Measurements from ENCODE around the gene MARCKSL1. TPM values are rescaled to one million over a fixed set of nuclear protein-coding genes. Genes with fewer than 3 reads are reported as not detected.

The MARCKSL1 gene
- total and polyA plus RNA-seq, 2 of the 13 experiments (the other 11 are each of a cell fraction or from before 2014, with no cell fraction given), result 81.9 to 155 TPM

DNA sequence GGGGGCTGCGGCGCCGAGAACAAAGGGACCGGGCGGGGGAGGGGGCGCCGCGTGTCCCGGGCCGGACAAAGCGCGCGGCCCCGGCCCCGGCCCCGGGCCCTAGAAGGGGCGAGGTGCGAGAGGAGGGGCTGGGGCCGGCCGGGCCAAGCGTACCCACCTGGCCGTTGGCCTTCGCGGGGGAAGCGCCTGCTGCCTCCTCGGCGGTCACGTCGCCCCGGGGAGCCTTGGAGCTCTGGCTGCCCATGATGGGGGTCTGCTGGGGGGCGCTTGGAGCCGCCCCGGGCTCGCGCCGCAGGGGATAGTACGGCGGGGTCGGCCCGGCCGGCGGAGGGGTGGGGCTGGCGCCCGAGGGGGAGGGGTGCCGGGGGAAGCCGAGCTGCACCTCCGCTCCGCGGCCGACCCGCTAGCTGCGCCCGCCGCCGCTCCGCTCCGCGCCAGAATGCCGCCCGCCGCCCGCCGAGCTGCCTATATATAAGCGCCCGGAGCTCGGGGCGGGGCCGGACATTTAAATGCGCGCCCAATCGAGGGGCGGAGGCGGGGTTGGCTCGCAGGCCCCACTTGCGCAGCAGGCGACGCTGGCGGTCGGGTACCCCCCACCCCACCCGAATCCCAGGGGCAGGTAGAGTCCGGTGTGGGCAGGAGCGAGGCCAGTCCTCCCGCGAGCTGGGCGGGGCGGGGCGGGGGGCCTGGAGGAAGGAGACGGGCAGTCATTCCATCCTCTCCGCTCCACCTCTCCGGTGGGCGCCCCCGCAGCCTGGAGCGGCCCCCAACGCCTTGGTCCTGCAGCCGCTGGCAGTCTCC is at the start of gene MARCKSL1 (continued):
- TF ChIP-seq, protein P1, sequence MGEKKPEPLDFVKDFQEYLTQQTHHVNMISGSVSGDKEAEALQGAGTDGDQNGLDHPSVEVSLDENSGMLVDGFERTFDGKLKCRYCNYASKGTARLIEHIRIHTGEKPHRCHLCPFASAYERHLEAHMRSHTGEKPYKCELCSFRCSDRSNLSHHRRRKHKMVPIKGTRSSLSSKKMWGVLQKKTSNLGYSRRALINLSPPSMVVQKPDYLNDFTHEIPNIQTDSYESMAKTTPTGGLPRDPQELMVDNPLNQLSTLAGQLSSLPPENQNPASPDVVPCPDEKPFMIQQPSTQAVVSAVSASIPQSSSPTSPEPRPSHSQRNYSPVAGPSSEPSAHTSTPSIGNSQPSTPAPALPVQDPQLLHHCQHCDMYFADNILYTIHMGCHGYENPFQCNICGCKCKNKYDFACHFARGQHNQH (CRISPR knock-in tag; IDR thresholded peaks at IDR 0.05), result peak; percentile 38; the same call in 1 of the 2 replicates
- TF ChIP-seq TEAD2 (CRISPR knock-in tag; IDR thresholded peaks at IDR 0.05) (no peak), ZNF720 (CRISPR knock-in tag; IDR thresholded peaks at IDR 0.05) (no peak), SATB2 (CRISPR knock-in tag; IDR thresholded peaks at IDR 0.05) (no peak), MAFF (IDR thresholded peaks at IDR 0.05; ENCODE audit: low read depth, low read length) (no peak), ZNF24 (IDR thresholded peaks at IDR 0.05) (no peak), ZNF253 (CRISPR knock-in tag; IDR thresholded peaks at IDR 0.05; ENCODE audit: borderline replicate concordance) (no peak), SMYD3 (CRISPR knock-in tag; IDR thresholded peaks at IDR 0.05) (no peak), ZNF205 (CRISPR knock-in tag; IDR thresholded peaks at IDR 0.05) (no peak; the same call in 1 of the 2 replicates), ZNF703 (CRISPR knock-in tag; IDR thresholded peaks at IDR 0.05; ENCODE audit: borderline replicate concordance) (no peak), NR2C2 (CRISPR knock-in tag; IDR thresholded peaks at IDR 0.05; ENCODE audit: borderline replicate concordance) (no peak), ZSCAN12 (CRISPR knock-in tag; IDR thresholded peaks at IDR 0.05) (0 out of 2 replicates have a peak, but pooled peaks have one; percentile 37), AKAP8 (CRISPR knock-in tag; IDR thresholded peaks at IDR 0.05) (no peak; the same call in 1 of the 2 replicates), FOSL1 (CRISPR knock-in tag; IDR thresholded peaks at IDR 0.05; ENCODE audit: borderline replicate concordance) (no peak), MXI1 (IDR thresholded peaks at IDR 0.05; ENCODE audit: borderline replicate concordance, low read depth, low read length) (no peak), ZNF724P (CRISPR knock-in tag; IDR thresholded peaks at IDR 0.05; ENCODE audit: borderline replicate concordance) (peak; percentile 59; the same call in 1 of the 2 replicates), ZNF383 (CRISPR knock-in tag; IDR thresholded peaks at IDR 0.05; ENCODE audit: borderline replicate concordance) (no peak), HNRNPLL (IDR thresholded peaks at IDR 0.05; ENCODE audit: low read depth, low read length, poor library complexity, severe bottlenecking) (peak; percentile 88), ZSCAN25 (CRISPR knock-in tag; IDR thresholded peaks at IDR 0.05) (0 out of 2 replicates have a peak, but pooled peaks have one; percentile 22), ZNF329 (CRISPR knock-in tag; IDR thresholded peaks at IDR 0.05; ENCODE audit: low read depth) (no peak), ZNF274 (CRISPR knock-in tag; IDR thresholded peaks at IDR 0.05) (no peak; the same call in 1 of the 2 replicates), NFRKB (IDR thresholded peaks at IDR 0.05) (no peak), NKX3-1 (CRISPR knock-in tag; IDR thresholded peaks at IDR 0.05) (no peak), ZNF451 (CRISPR knock-in tag; IDR thresholded peaks at IDR 0.05) (peak; percentile 38; the same call in 1 of the 2 replicates), FOXK2 (IDR thresholded peaks at IDR 0.05) (no peak)
- TF ChIP-seq, protein P2, sequence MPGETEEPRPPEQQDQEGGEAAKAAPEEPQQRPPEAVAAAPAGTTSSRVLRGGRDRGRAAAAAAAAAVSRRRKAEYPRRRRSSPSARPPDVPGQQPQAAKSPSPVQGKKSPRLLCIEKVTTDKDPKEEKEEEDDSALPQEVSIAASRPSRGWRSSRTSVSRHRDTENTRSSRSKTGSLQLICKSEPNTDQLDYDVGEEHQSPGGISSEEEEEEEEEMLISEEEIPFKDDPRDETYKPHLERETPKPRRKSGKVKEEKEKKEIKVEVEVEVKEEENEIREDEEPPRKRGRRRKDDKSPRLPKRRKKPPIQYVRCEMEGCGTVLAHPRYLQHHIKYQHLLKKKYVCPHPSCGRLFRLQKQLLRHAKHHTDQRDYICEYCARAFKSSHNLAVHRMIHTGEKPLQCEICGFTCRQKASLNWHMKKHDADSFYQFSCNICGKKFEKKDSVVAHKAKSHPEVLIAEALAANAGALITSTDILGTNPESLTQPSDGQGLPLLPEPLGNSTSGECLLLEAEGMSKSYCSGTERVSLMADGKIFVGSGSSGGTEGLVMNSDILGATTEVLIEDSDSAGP (CRISPR knock-in tag; IDR thresholded peaks at IDR 0.05; ENCODE audit: borderline replicate concordance), result peak; percentile 61; the same call in 1 of the 2 replicates
- TF ChIP-seq, protein P3, sequence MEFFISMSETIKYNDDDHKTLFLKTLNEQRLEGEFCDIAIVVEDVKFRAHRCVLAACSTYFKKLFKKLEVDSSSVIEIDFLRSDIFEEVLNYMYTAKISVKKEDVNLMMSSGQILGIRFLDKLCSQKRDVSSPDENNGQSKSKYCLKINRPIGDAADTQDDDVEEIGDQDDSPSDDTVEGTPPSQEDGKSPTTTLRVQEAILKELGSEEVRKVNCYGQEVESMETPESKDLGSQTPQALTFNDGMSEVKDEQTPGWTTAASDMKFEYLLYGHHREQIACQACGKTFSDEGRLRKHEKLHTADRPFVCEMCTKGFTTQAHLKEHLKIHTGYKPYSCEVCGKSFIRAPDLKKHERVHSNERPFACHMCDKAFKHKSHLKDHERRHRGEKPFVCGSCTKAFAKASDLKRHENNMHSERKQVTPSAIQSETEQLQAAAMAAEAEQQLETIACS (CRISPR knock-in tag; IDR thresholded peaks at IDR 0.05), result peak; percentile 50; the same call in 1 of the 2 replicates

All from HepG2 (cell line).